DND-41 (cell line): ENCODE data around the gene TSPAN6.

Experiments
- ATAC-seq: fragments of 200-7000 bp; cut with Tn5 transposase; 3 replicates; pipeline ENCODE4 v1.9.1; 2021; ENCODE audit warnings: low read depth; ENCODE audit not compliant: insufficient read depth
- DNase-seq: peaks from one replicate; pipeline ENCODE4 v3.0.0-alpha.2; 2020
- H2AFZ ChIP-seq: 2 replicates; pipeline ENCODE4 v1.6.0; 2012; ENCODE audit warnings: low read depth, low read length
- H3K27ac ChIP-seq: 2 replicates; pipeline ENCODE4 v1.5.1; 2012; ENCODE audit warnings: low read length, inconsistent platforms
- H3K27me3 ChIP-seq: fragments of 200-600 bp; sonication (generic); 2 replicates; pipeline ENCODE4 v1.6.0; 2012; ENCODE audit warnings: low read length, mild to moderate bottlenecking, inconsistent platforms; ENCODE audit not compliant: insufficient read depth, poor library complexity
- H3K36me3 ChIP-seq: 2 replicates; pipeline ENCODE4 v1.5.1; 2012; ENCODE audit warnings: low read length, inconsistent platforms; ENCODE audit not compliant: insufficient read depth
- H3K4me1 ChIP-seq: 2 replicates; pipeline ENCODE4 v1.5.1; 2012; ENCODE audit warnings: mild to moderate bottlenecking, low read length; ENCODE audit not compliant: insufficient read depth
- H3K4me2 ChIP-seq: 2 replicates; pipeline ENCODE4 v1.6.0; 2012; ENCODE audit warnings: mild to moderate bottlenecking, moderate library complexity, low read length, inconsistent platforms; ENCODE audit not compliant: insufficient read depth
- H3K4me3 ChIP-seq, 2 experiments: fragments of 200-600 bp in 1 of 2; shearing (Covaris generic) in 1 of 2; 2 replicates each; pipeline ENCODE4 v1.5.1; 2012 to 2016; ENCODE audit warnings: inconsistent platforms in 2 of 2, low read length in 2 of 2, mild to moderate bottlenecking in 2 of 2, low read depth in 1 of 2, moderate library complexity in 1 of 2
- H3K79me2 ChIP-seq: 2 replicates; pipeline ENCODE4 v1.6.0; 2012; ENCODE audit warnings: low read length, inconsistent platforms; ENCODE audit not compliant: insufficient read depth
- H3K9ac ChIP-seq: 2 replicates; pipeline ENCODE4 v1.6.0; 2012; ENCODE audit warnings: low read depth, mild to moderate bottlenecking, inconsistent platforms, low read length, moderate library complexity
- H3K9me3 ChIP-seq: 2 replicates; pipeline ENCODE4 v1.5.1; 2012; ENCODE audit warnings: low read length, moderate library complexity, mild to moderate bottlenecking, inconsistent platforms; ENCODE audit not compliant: insufficient read depth, severe bottlenecking
- H4K20me1 ChIP-seq: 2 replicates; pipeline ENCODE4 v1.6.0; 2012; ENCODE audit warnings: low read length; ENCODE audit not compliant: insufficient read depth
- CTCF ChIP-seq: IDR thresholded peaks from 2 replicates; pipeline ENCODE4 v1.5.1; 2012; ENCODE audit warnings: borderline replicate concordance, low read length, moderate library complexity, mild to moderate bottlenecking; ENCODE audit not compliant: poor library complexity, severe bottlenecking; ENCODE audit errors: extremely low read depth
- EZH2 ChIP-seq: IDR thresholded peaks from 3 replicates; pipeline ENCODE4 v1.6.1; 2012; ENCODE audit warnings: borderline replicate concordance, low read depth, mild to moderate bottlenecking, moderate library complexity, low read length, inconsistent platforms; ENCODE audit not compliant: severe bottlenecking

TSPAN6 gene

GRCh38 chrX:100674705-100675104, 38.1 kb upstream of the TSPAN6 start:
- no peaks in the 10 kb centered on the region for H3K4me1 ChIP-seq
- H3K4me3 ChIP-seq, result no peak overlapping the region
- H3K36me3 ChIP-seq, result no peaks in the 10 kb centered on the region
- H3K27ac ChIP-seq, result no peak overlapping the region
- H3K79me2 ChIP-seq, result no peaks in the 10 kb centered on the region
- DNase-seq, result no peak
- no peaks in the 10 kb centered on the region for H3K9me3 ChIP-seq
- TF ChIP-seq EZH2 (no peak), CTCF (no peak)
- no peak overlapping the region for H3K9ac ChIP-seq
- H2AFZ ChIP-seq, result no peak overlapping the region
- H4K20me1 ChIP-seq, result no peaks in the 10 kb centered on the region
- ATAC-seq, result no peak
- no peak overlapping the region for H3K4me2 ChIP-seq
- no peaks in the 10 kb centered on the region for H3K27me3 ChIP-seq

- Histone ChIP-seq H3K4me3 (no peak overlapping the region), H4K20me1 (no peaks in the 10 kb centered on the region), H3K9me3 (no peaks in the 10 kb centered on the region), H3K9ac (no peak overlapping the region), H3K79me2 (no peaks in the 10 kb centered on the region), H3K36me3 (no peaks in the 10 kb centered on the region), H3K27ac (no peak overlapping the region), H3K4me1 (no peaks in the 10 kb centered on the region), H2AFZ (no peak overlapping the region), H3K4me2 (no peak overlapping the region), H3K27me3 (no peaks in the 10 kb centered on the region)
- TF ChIP-seq CTCF (no peak), EZH2 (no peak)
- ATAC-seq, result no peak
- no peak for DNase-seq
Measured at GRCh38 chrX:100673397-100673953, 36.9 kb upstream of the TSPAN6 start.

GRCh38 chrX:100672966-100673365, 36.4 kb upstream of the TSPAN6 start:
- Histone ChIP-seq H3K9ac (no peak overlapping the region), H2AFZ (no peak overlapping the region), H4K20me1 (no peaks in the 10 kb centered on the region), H3K79me2 (no peaks in the 10 kb centered on the region), H3K4me3 (no peak overlapping the region), H3K27me3 (no peaks in the 10 kb centered on the region), H3K4me1 (no peaks in the 10 kb centered on the region), H3K4me2 (no peak overlapping the region), H3K27ac (no peak overlapping the region), H3K36me3 (no peaks in the 10 kb centered on the region), H3K9me3 (no peaks in the 10 kb centered on the region)
- no peak for TF ChIP-seq CTCF
- no peak for TF ChIP-seq EZH2
- DNase-seq (no peak), ATAC-seq (no peak)

GRCh38 chrX:100663642-100664041, 27.0 kb upstream of the TSPAN6 start:
- Histone ChIP-seq H2AFZ (no peak overlapping the region), H3K9me3 (no peaks in the 10 kb centered on the region), H3K79me2 (no peaks in the 10 kb centered on the region), H3K4me1 (no peaks in the 10 kb centered on the region), H3K27ac (no peak overlapping the region), H3K36me3 (no peaks in the 10 kb centered on the region), H3K9ac (no peak overlapping the region), H4K20me1 (no peaks in the 10 kb centered on the region), H3K4me3 (no peak overlapping the region), H3K4me2 (no peak overlapping the region), H3K27me3 (no peaks in the 10 kb centered on the region)
- DNase-seq (no peak), ATAC-seq (no peak)
- TF ChIP-seq CTCF (no peak), EZH2 (no peak)
